Stomach (tissue), 4 donors: ENCODE data around the gene PITPNB.

Experiments used
- POLR2A ChIP-seq, 4 donors: fragments of 450-650 bp; IDR thresholded peaks; one replicate each; pipeline ENCODE4 v1.6.1; 2016; ENCODE audit warnings: antibody characterized with exemption in 4 of 4, control low read depth in 2 of 4, mild to moderate bottlenecking in 1 of 4, moderate library complexity in 1 of 4
- POLR2AphosphoS5 ChIP-seq, 3 donors: sonication (generic); formaldehyde crosslinking; IDR thresholded peaks; one replicate each; pipeline ENCODE4 v1.6.1; 2016; ENCODE audit warnings: antibody characterized with exemption in 3 of 3
- TF ChIP-seq, protein P1 (sequence below), 7 experiments: fragments of 450-650 bp in 4 of 7; fragments of 200-600 bp in 3 of 7; sonication (generic) in 3 of 7; IDR thresholded peaks; one replicate each; pipeline ENCODE4 v1.5.1; 2016 to 2019; ENCODE audit warnings: antibody characterized with exemption in 7 of 7, control low read depth in 2 of 7, mild to moderate bottlenecking in 1 of 7

DNA sequence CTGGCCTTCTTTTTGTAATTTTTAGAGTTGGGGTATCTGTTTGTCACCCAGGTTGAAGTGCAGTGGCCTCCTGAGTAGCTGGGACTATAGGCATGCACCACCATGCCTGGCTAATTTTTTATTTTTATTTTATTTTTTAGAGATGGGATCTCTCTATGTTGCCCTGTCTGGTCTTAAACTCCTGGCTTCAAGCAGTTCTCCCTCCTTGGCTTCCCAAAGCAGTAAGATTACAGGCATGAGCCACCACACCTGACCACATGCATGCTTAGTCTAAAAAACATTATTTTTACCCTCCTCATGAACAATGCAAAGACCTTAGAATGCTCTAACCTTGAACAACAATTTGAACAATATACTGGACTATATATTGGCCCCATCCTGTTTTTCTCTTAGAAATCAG is 22.1 kb upstream of the PITPNB start:
- TF ChIP-seq, protein P1, sequence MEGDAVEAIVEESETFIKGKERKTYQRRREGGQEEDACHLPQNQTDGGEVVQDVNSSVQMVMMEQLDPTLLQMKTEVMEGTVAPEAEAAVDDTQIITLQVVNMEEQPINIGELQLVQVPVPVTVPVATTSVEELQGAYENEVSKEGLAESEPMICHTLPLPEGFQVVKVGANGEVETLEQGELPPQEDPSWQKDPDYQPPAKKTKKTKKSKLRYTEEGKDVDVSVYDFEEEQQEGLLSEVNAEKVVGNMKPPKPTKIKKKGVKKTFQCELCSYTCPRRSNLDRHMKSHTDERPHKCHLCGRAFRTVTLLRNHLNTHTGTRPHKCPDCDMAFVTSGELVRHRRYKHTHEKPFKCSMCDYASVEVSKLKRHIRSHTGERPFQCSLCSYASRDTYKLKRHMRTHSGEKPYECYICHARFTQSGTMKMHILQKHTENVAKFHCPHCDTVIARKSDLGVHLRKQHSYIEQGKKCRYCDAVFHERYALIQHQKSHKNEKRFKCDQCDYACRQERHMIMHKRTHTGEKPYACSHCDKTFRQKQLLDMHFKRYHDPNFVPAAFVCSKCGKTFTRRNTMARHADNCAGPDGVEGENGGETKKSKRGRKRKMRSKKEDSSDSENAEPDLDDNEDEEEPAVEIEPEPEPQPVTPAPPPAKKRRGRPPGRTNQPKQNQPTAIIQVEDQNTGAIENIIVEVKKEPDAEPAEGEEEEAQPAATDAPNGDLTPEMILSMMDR (IDR thresholded peaks at IDR 0.05), result no peak
- TF ChIP-seq POLR2A (IDR thresholded peaks at IDR 0.05), result no peak
- TF ChIP-seq POLR2AphosphoS5 (IDR thresholded peaks at IDR 0.05), result no peak
